Transverse colon (tissue), 4 donors: ENCODE measurements around the gene LGALS3BP.
A peak's percentile ranks its signal among the peaks of the same experiment; 100 is the strongest.

Experiments
- CTCF ChIP-seq, 5 experiments: fragments of 200-600 bp in 3 of 5; fragments of 450-650 bp in 2 of 5; sonication (generic) in 3 of 5; IDR thresholded peaks; 1 replicate in 2 of 5; 2 replicates in 3 of 5; pipeline ENCODE4 v1.5.1; 2016 to 2017; ENCODE audit warnings: antibody characterized with exemption in 5 of 5, inconsistent platforms in 3 of 5, mild to moderate bottlenecking in 2 of 5, moderate library complexity in 1 of 5
- POLR2A ChIP-seq: fragments of 450-650 bp; IDR thresholded peaks from one replicate; pipeline ENCODE4 v1.6.1; 2016; ENCODE audit warnings: antibody characterized with exemption, mild to moderate bottlenecking, moderate library complexity
- POLR2AphosphoS5 ChIP-seq, 3 donors: sonication (generic); formaldehyde crosslinking; IDR thresholded peaks; one replicate each; pipeline ENCODE4 v1.6.1; 2016; ENCODE audit warnings: antibody characterized with exemption in 3 of 3

GRCh38 chr17:78993241-78993956 is 13.7 kb upstream of the LGALS3BP start:
- TF ChIP-seq CTCF (IDR thresholded peaks at IDR 0.05) (peak; percentile 77 to 89 (median 79)), POLR2AphosphoS5 (IDR thresholded peaks at IDR 0.05) (no peak), POLR2A (no peak)
